IMR-90 (cell line): ENCODE data around the gene UBAP2L. TPM values are rescaled to one million over a fixed set of nuclear protein-coding genes. Genes with fewer than 3 reads are reported as not detected.

Experiments used
- ATAC-seq: fragments of 200-7000 bp; cut with Tn5 transposase; 2 replicates; pipeline ENCODE4 v1.9.1; 2020; ENCODE audit warnings: low read depth, mild to moderate bottlenecking, moderate library complexity
- BruUV-seq: library from RNA; stranded (reverse); fragments of 400-500 nt; replicated peaks from 2 replicates; lab custom pipeline; 2021; lab: Mats Ljungman, UMichigan
- CTCF ChIA-PET: fragments of 300-600 bp; formaldehyde crosslinking; extraction: SDS; loops from one replicate; lab custom pipeline; 2021; ENCODE audit warnings: antibody characterized with exemption; lab: Yijun Ruan, JAX
- POLR2A ChIA-PET: fragments of 300-600 bp; sonication (Branson Sonifier 250); formaldehyde crosslinking; loops from one replicate; lab custom pipeline; 2022; ENCODE audit warnings: antibody characterized with exemption; ENCODE audit not compliant: unreplicated experiment; lab: Charles Lee
- DNase-seq: peaks from one replicate; pipeline ENCODE4 v3.0.0; 2013
- H2AFZ ChIP-seq: replicated peaks from 2 replicates; pipeline ENCODE3; 2013; ENCODE audit warnings: low read length, mild to moderate bottlenecking; ENCODE audit not compliant: poor library complexity
- H2AK5ac ChIP-seq: 2 replicates; pipeline ENCODE4 v1.6.1; 2013; ENCODE audit warnings: low read depth, low read length, inconsistent platforms
- H2AK9ac ChIP-seq: replicated peaks from 2 replicates; pipeline ENCODE3; 2013; ENCODE audit warnings: mild to moderate bottlenecking, low read depth, low read length, moderate library complexity; ENCODE audit not compliant: poor library complexity
- H2BK120ac ChIP-seq: 2 replicates; pipeline ENCODE4 v1.6.1; 2013; ENCODE audit warnings: low read depth, low read length, inconsistent platforms
- H2BK15ac ChIP-seq: 3 replicates; pipeline ENCODE4 v1.6.1; 2013; ENCODE audit warnings: low read depth, low read length, inconsistent platforms
- H2BK20ac ChIP-seq: 2 replicates; pipeline ENCODE4 v1.6.1; 2013; ENCODE audit warnings: low read depth, mild to moderate bottlenecking, inconsistent platforms, low read length, moderate library complexity
- H2BK5ac ChIP-seq: 2 replicates; pipeline ENCODE4 v1.6.1; 2013; ENCODE audit warnings: mild to moderate bottlenecking, low read depth, low read length, inconsistent platforms; ENCODE audit not compliant: poor library complexity, severe bottlenecking
- H3K14ac ChIP-seq: replicated peaks from 2 replicates; pipeline ENCODE4 v1.6.1; 2013; ENCODE audit warnings: low read depth, low read length, inconsistent platforms
- H3K18ac ChIP-seq: 2 replicates; pipeline ENCODE4 v1.6.1; 2013; ENCODE audit warnings: low read depth, low read length, control low read depth
- H3K23ac ChIP-seq: 2 replicates; pipeline ENCODE4 v1.6.1; 2013; ENCODE audit warnings: low read depth, low read length, inconsistent platforms
- H3K27ac ChIP-seq: 2 replicates; pipeline ENCODE4 v1.5.1; 2013; ENCODE audit warnings: mild to moderate bottlenecking, control low read depth, low read length; ENCODE audit not compliant: insufficient read depth
- H3K27me3 ChIP-seq: 2 replicates; pipeline ENCODE4 v1.6.1; 2013; ENCODE audit warnings: low read length; ENCODE audit not compliant: control insufficient read depth, insufficient read depth
- H3K36me3 ChIP-seq: 2 replicates; pipeline ENCODE4 v1.6.1; 2013; ENCODE audit warnings: low read length, mixed read lengths; ENCODE audit not compliant: control insufficient read depth, insufficient read depth
- H3K4ac ChIP-seq: 2 replicates; pipeline ENCODE4 v1.6.1; 2013; ENCODE audit warnings: low read depth, low read length, inconsistent platforms
- H3K4me1 ChIP-seq: 2 replicates; pipeline ENCODE4 v1.6.1; 2013; ENCODE audit warnings: low read length, mixed read lengths; ENCODE audit not compliant: control insufficient read depth, insufficient read depth
- H3K4me2 ChIP-seq: 2 replicates; pipeline ENCODE4 v1.6.1; 2013; ENCODE audit warnings: low read depth, mild to moderate bottlenecking, control low read depth, low read length, moderate library complexity
- H3K4me3 ChIP-seq: 2 replicates; pipeline ENCODE4 v1.5.1; 2013; ENCODE audit warnings: low read depth, mild to moderate bottlenecking, control low read depth, low read length, moderate library complexity; ENCODE audit not compliant: insufficient read depth
- H3K56ac ChIP-seq: 2 replicates; pipeline ENCODE4 v1.6.1; 2013; ENCODE audit warnings: low read length, inconsistent platforms; ENCODE audit not compliant: insufficient read depth; ENCODE audit errors: extremely low read depth
- H3K79me1 ChIP-seq, 2 experiments: 2 replicates each; pipeline ENCODE4 v1.6.1; 2013; ENCODE audit warnings: low read length in 2 of 2, inconsistent platforms in 1 of 2, low read depth in 1 of 2
- H3K9ac ChIP-seq: 2 replicates; pipeline ENCODE4 v1.6.1; 2013; ENCODE audit warnings: low read depth, low read length, control low read depth
- H3K9me1 ChIP-seq: 2 replicates; pipeline ENCODE4 v1.6.1; 2013; ENCODE audit warnings: low read length, inconsistent platforms; ENCODE audit not compliant: insufficient read depth
- H3K9me3 ChIP-seq: 2 replicates; pipeline ENCODE4 v1.6.1; 2013; ENCODE audit warnings: low read length; ENCODE audit not compliant: control insufficient read depth, insufficient read depth
- H4K20me1 ChIP-seq: 2 replicates; pipeline ENCODE4 v1.6.1; 2013; ENCODE audit warnings: low read length, inconsistent platforms; ENCODE audit not compliant: insufficient read depth
- H4K5ac ChIP-seq: 2 replicates; pipeline ENCODE4 v1.6.1; 2013; ENCODE audit warnings: mild to moderate bottlenecking, low read depth, low read length, control low read depth
- H4K8ac ChIP-seq, 2 experiments: 2 replicates each; pipeline ENCODE4 v1.6.1; 2013; ENCODE audit warnings: low read depth in 2 of 2, low read length in 2 of 2, control low read depth in 1 of 2, inconsistent platforms in 1 of 2
- H4K91ac ChIP-seq: 2 replicates; pipeline ENCODE4 v1.6.1; 2013; ENCODE audit warnings: low read depth, low read length, inconsistent platforms; ENCODE audit not compliant: insufficient read depth
- MAFK ChIP-seq: IDR thresholded peaks from 2 replicates; pipeline ENCODE4 v1.6.1; 2012; ENCODE audit warnings: low read depth, low read length, improper control_type of control experiment
- WGBS, 2 experiments: methylation state at CpG; one replicate each; pipeline versions ENCODE4 v1.1.5 to v1.1.7; 2013; ENCODE audit warnings: missing lambda C conversion rate in 2 of 2; ENCODE audit not compliant: insufficient read length in 1 of 2; ENCODE audit errors: extremely low coverage in 2 of 2; 5-methylcytosine and 5-hydroxymethylcytosine counted together
- dilution Hi-C: fragments of 300-500 bp; cut with HindIII; formaldehyde crosslinking; loops from one replicate; pipeline ENCODE4 v1.14.3; 2018; ENCODE audit warnings: low sequenced_read_pairs; ENCODE audit not compliant: unreplicated experiment
- in situ Hi-C: fragments of 300-500 bp; cut with MboI; formaldehyde crosslinking; loops from 3 replicates; pipeline ENCODE4 v1.14.3; 2019; ENCODE audit warnings: low sequenced_read_pairs, inconsistent platforms, mixed read lengths
- intact Hi-C: fragments of 100-400 bp; cut with micrococcal nuclease; formaldehyde crosslinking; loops from 2 replicates; pipeline ENCODE4 v1.10.0; 2022
- polyA plus RNA-seq, 3 experiments: library from polyadenylated mRNA; depleted of rRNA; stranded (reverse); fragments of >200 nt; gene quantifications; 2 replicates each; pipeline ENCODE4 v1.2.3, GENCODE V29; 2012; ENCODE audit warnings: low replicate concordance in 1 of 3
- total RNA-seq: library from RNA; depleted of rRNA; stranded (reverse); fragments of >200 nt; gene quantifications from 2 replicates; pipeline ENCODE4 v1.2.3, GENCODE V29; 2012
- TF ChIP-seq, protein P1 (sequence below): fragments of 150-350 bp; IDR thresholded peaks from 2 replicates; pipeline ENCODE4 v1.6.1; 2016; ENCODE audit warnings: low read depth, mild to moderate bottlenecking, low read length, moderate library complexity, borderline replicate concordance

The UBAP2L gene
- total and polyA plus RNA-seq, 2 of the 4 experiments (the other 2 are of a cell fraction): 57.5 to 149 TPM

DNA sequence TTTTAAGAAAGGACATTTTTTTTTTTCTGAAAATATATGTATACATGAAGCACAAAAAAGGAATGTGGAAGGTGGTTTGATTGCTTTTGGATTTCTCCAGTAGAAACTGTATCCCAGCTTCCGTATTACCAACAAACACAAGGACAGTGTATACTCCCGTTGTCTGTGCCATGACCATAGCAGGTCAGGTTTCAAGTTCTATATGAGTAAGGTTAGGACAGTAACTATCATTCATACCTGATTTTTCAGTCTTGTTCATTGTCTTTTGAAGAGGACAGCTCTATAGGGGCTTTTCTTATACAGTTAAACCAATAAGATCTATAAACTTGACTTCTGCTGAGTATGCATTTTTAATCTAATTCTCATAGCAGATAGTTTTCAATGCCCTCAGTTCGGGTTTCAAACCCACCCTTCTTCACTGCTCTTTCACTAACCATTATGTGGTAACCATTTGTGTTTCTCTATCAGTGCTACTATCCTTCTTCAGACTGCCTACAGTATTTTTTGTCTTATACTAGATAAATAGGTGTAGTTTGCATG is 19.6 kb downstream of the UBAP2L start:
- no peak for ATAC-seq

More for the DNA sequence above, 19.6 kb downstream of the UBAP2L start:
- H3K27ac ChIP-seq: no peak overlapping the region
- H3K9me1 ChIP-seq: no peaks in the 10 kb centered on the region; the same call in 1 of the 2 replicates
- intact Hi-C loops: no loop called here
- H3K23ac ChIP-seq: no peak overlapping the region
- in situ Hi-C loops: no loop called here
- H3K4me1 ChIP-seq: no peaks in the 10 kb centered on the region
- H2BK5ac ChIP-seq: no peak overlapping the region
- WGBS, 2 experiments: no CpG with 5 or more reads among the region's 3 CpGs
- H3K18ac ChIP-seq: no peak overlapping the region
- H2BK15ac ChIP-seq: no peak overlapping the region
- H3K4me3 ChIP-seq: no peak overlapping the region
- H3K9me3 ChIP-seq: no peaks in the 10 kb centered on the region
- no peaks in the 10 kb centered on the region for H3K27me3 ChIP-seq
- H3K9ac ChIP-seq: no peak overlapping the region
- no peak overlapping the region for H4K5ac ChIP-seq
- H3K4ac ChIP-seq: no peak overlapping the region
- CTCF ChIA-PET: interaction anchor here (0.7 kb wide), 1 partner anchor 23 kb away, joined by 7 read pairs; no protein-coding TSS in a partner anchor
- no peak overlapping the region for H4K91ac ChIP-seq
- peaks cover 15 to 45% of the 10 kb centered on the region in 2 experiments; a peak in 3 of 4 replicates for H3K79me1 ChIP-seq
- peaks cover 26% of the 10 kb centered on the region; the same call in 1 of the 2 replicates for H4K20me1 ChIP-seq
- DNase-seq: no peak
- H3K4me2 ChIP-seq: no peak overlapping the region
- peaks cover 57% of the 10 kb centered on the region for H3K36me3 ChIP-seq
- no peak overlapping the region for H2BK120ac ChIP-seq
- H2BK20ac ChIP-seq: no peak overlapping the region
- H3K14ac ChIP-seq: no peak overlapping the region
- dilution Hi-C loops: no loop called here
- BruUV-seq: no TSS peak
- no peak overlapping the region for H2AFZ ChIP-seq
- POLR2A ChIA-PET: no interaction called here
- TF ChIP-seq, protein P1, sequence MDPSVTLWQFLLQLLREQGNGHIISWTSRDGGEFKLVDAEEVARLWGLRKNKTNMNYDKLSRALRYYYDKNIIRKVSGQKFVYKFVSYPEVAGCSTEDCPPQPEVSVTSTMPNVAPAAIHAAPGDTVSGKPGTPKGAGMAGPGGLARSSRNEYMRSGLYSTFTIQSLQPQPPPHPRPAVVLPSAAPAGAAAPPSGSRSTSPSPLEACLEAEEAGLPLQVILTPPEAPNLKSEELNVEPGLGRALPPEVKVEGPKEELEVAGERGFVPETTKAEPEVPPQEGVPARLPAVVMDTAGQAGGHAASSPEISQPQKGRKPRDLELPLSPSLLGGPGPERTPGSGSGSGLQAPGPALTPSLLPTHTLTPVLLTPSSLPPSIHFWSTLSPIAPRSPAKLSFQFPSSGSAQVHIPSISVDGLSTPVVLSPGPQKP: no peak
- peak; percentile 97 for TF ChIP-seq MAFK
- no peak overlapping the region for H4K8ac ChIP-seq
- no peak overlapping the region for H2AK9ac ChIP-seq
- H3K56ac ChIP-seq: no peak overlapping the region
- H2AK5ac ChIP-seq: no peak overlapping the region
